Lower leg skin (tissue), 4 donors: ENCODE data around the gene KSR2. TPM values are rescaled to one million over a fixed set of nuclear protein-coding genes. Genes with fewer than 3 reads are reported as not detected.

Experiments
- DNase-seq, 2 donors: peaks; one replicate each; pipeline ENCODE4 v3.0.0-alpha.2; 2019; ENCODE audit warnings: low spot score in 2 of 2
- H3K4me3 ChIP-seq: fragments of 200-600 bp; sonication (generic); 2 replicates; pipeline ENCODE4 v1.5.1; 2017; ENCODE audit warnings: mild to moderate bottlenecking, low read depth; ENCODE audit not compliant: poor library complexity, severe bottlenecking
- CTCF ChIP-seq, 3 donors: fragments of 450-650 bp; IDR thresholded peaks; one replicate each; pipeline ENCODE4 v1.5.1; 2016; ENCODE audit warnings: antibody characterized with exemption in 3 of 3, mild to moderate bottlenecking in 3 of 3, moderate library complexity in 2 of 3
- POLR2A ChIP-seq, 2 donors: fragments of 450-650 bp; IDR thresholded peaks; one replicate each; pipeline ENCODE4 v1.6.1; 2016 to 2017; ENCODE audit warnings: antibody characterized with exemption in 2 of 2, mild to moderate bottlenecking in 1 of 2, moderate library complexity in 1 of 2
- WGBS, 2 donors: methylation state at CpG; one replicate each; pipeline ENCODE4 v1.1.5; 2018; 5-methylcytosine and 5-hydroxymethylcytosine counted together
- intact Hi-C: fragments of 100-400 bp; cut with DNase I; formaldehyde crosslinking; loops from one replicate; pipeline ENCODE4 v1.15.0; 2023; ENCODE audit warnings: low total_unique reads
- total RNA-seq, 4 donors: library from RNA; depleted of rRNA; stranded (reverse); fragments of >200 nt; gene quantifications; one replicate each; pipeline ENCODE4 v1.1.0, GENCODE V29; 2016

KSR2 gene
- total RNA-seq, 4 donors from 2014 or later = 0.17 to 0.84 (median 0.35) TPM

DNA sequence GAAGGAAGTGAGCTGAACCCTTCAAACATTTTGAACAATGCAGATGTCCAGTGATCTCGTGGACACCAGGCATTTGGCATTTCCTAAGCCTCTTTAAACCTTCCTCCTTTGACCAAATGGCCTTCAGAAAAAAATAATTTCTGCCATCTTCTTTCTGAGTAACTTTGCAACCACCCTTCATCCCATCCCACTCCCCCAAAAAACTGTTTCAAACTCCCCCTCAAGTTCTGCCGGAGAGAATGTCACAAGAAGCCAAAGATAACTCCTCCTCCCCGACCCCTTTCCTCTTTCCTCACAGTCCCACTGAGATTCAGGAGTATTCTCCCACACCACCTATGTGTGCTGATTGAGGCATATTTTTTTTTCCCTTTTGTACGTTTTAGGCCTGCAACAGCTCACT, 1.7 kb downstream of the KSR2 start:
- no peak overlapping the region for H3K4me3 ChIP-seq
- DNase-seq = no peak
- intact Hi-C loops = no loop called here
- 43 to 55% methylated on average over 4 of the region's 4 CpGs for whole genome bisulfite sequencing, 2 donors
- TF ChIP-seq CTCF (IDR thresholded peaks at IDR 0.05) (no peak), POLR2A (IDR thresholded peaks at IDR 0.05) (no peak)

- intact Hi-C loops = no loop called here
- no peak for TF ChIP-seq CTCF (IDR thresholded peaks at IDR 0.05)
- TF ChIP-seq POLR2A (IDR thresholded peaks at IDR 0.05) = no peak
- 43 to 47% methylated on average over 9 of the region's 9 CpGs for WGBS, 2 donors
- DNase-seq = peak in 1 of 2 donors; percentile 17
- H3K4me3 ChIP-seq = no peak overlapping the region
Measured at GRCh38 chr12:117966511-117966910, 2.3 kb downstream of the KSR2 start.

DNA sequence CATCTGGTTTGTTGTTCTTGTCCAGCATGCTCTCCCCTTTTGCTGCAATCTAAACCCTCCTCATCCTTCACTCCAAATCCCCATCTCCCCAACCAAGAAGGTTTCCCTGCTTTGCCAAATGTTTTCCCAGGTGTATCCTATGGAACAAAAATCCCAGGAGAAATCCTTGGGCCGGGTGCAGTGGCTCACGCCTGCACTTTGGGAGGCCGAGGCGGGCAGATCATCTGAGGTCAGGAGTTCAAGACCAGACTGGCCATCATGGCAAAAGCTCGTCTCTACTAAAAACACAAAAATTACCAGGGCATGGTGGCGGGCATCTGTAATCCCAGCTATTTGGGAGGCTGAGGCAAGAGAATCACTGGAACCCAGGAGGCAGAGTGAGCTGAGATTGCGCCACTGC, 5.0 kb downstream of the KSR2 start:
- no peak overlapping the region for H3K4me3 ChIP-seq
- TF ChIP-seq POLR2A (IDR thresholded peaks at IDR 0.05) = no peak
- TF ChIP-seq CTCF (IDR thresholded peaks at IDR 0.05) = no peak
- intact Hi-C loops = no loop called here
- 88% methylated on average over 7 of the region's 7 CpGs for WGBS, 2 donors
- DNase-seq = peak in 1 of 2 donors; percentile 81

DNA sequence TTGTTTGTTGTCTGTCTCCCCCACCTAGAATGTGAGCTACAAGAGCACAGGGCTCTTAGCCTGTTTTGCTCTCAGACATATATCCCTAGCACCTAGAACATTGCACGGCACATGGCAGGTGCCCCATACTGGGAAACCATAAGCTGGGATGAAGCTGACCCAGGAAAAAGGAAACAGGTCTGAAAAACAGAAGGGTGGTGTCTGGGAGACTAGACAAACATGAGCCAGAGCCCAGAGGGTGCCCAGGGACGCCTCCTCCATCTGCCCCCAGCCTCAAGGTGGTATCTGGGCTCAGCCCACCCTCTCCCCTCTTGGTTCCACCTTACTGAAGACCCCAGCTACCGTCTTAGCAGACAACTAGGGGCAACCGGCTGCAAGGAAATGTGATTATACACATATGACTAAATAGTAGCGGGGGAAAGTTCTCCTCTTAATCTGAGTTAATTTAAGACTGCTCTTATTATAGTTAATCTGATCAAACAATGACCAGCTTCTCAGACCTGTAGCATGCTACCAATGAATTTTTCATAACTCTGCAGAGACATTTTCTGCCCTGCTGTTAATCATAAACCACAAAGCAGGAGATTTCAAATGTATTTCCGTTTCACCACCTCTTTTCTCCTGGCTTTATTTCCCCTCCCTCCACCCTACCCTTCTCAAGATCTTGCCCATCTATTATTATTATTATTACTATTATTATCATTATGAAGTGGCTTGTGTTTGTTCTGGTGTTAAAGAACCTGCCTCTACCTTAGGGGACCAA, 31.9 kb downstream of the KSR2 start:
- intact Hi-C loops = no loop called here
- no peak for TF ChIP-seq POLR2A (IDR thresholded peaks at IDR 0.05)
- TF ChIP-seq CTCF (IDR thresholded peaks at IDR 0.05) = no peak
- H3K4me3 ChIP-seq = no peak overlapping the region
- 69 to 71% methylated on average over 6 of the region's 6 CpGs for WGBS, 2 donors
- peak in 1 of 2 donors; percentile 14 for DNase-seq

DNA sequence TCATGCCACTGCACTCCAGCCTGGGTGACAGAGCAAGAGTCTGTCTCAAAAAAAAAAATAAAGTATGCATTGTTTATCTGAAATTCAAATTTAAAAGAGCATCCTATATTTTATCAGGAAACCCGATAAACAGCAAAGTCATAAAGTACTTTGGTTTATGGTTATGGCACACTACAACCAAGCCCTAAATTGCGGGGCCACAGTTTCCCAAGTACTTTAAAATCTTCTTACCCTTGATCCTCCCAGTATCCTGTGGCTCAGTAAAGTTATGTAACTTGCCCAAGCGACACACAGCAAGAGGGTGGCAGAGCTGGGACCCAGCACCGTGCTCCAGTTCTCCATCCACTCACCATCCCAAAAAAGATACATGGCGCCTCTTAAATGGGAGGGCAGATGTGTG, 35.2 kb downstream of the KSR2 start:
- DNase-seq = peak in 1 of 2 donors; percentile 17
- no peak overlapping the region for H3K4me3 ChIP-seq
- WGBS, 2 donors = 88 to 90% methylated on average over 5 of the region's 5 CpGs
- intact Hi-C loops = no loop called here
- no peak for TF ChIP-seq CTCF (IDR thresholded peaks at IDR 0.05)
